ENCODE data around the gene IL17RB. TPM values are rescaled to one million over a fixed set of nuclear protein-coding genes. Genes with fewer than 3 reads are reported as not detected.

Gene IL17RB
- total RNA-seq, 1 donor from 2014 or later: not detected

GRCh38 chr3:53809764-53810400 lies 36.5 kb upstream of the IL17RB start:
- Histone ChIP-seq H3K27ac (no peak overlapping the region), H3K4me1 (peaks cover 8 to 11% of the 10 kb centered on the region in 2 donors), H3K4me3 (no peak overlapping the region), H3K36me3 (no peaks in the 10 kb centered on the region), H3K27me3 (no peaks in the 10 kb centered on the region), H3K9me3 (no peaks in the 10 kb centered on the region)
- DNase-seq (ENCODE audit: low spot score in 2 of 2): no peak
- no peak for TF ChIP-seq CTCF (IDR thresholded peaks at IDR 0.05)
- intact Hi-C loops (cut with DNase I): no loop called here

GRCh38 chr3:53811143-53811927 lies 35.0 kb upstream of the IL17RB start:
- intact Hi-C loops (cut with DNase I): no loop called here
- H3K4me3 ChIP-seq: no peak overlapping the region
- no peak for TF ChIP-seq CTCF (IDR thresholded peaks at IDR 0.05)
- peaks cover 4 to 5% of the 10 kb centered on the region in 2 donors for H3K4me1 ChIP-seq
- no peaks in the 10 kb centered on the region for H3K9me3 ChIP-seq
- no peaks in the 10 kb centered on the region for H3K27me3 ChIP-seq
- peak in 1 of 2 donors; percentile 54 for DNase-seq (ENCODE audit: low spot score in 2 of 2)
- no peaks in the 10 kb centered on the region for H3K36me3 ChIP-seq
- no peak overlapping the region for H3K27ac ChIP-seq

GRCh38 chr3:53812434-53812833 lies 33.9 kb upstream of the IL17RB start:
- no peaks in the 10 kb centered on the region for H3K27me3 ChIP-seq
- H3K4me1 ChIP-seq: no peaks in the 10 kb centered on the region
- intact Hi-C loops (cut with DNase I): no loop called here
- H3K27ac ChIP-seq: no peak overlapping the region
- TF ChIP-seq CTCF (IDR thresholded peaks at IDR 0.05): no peak
- no peaks in the 10 kb centered on the region for H3K9me3 ChIP-seq
- no peak overlapping the region for H3K4me3 ChIP-seq
- DNase-seq (ENCODE audit: low spot score in 2 of 2): no peak
- no peaks in the 10 kb centered on the region for H3K36me3 ChIP-seq

- no peak for TF ChIP-seq CTCF (IDR thresholded peaks at IDR 0.05)
- H3K4me1 ChIP-seq: no peaks in the 10 kb centered on the region
- no peaks in the 10 kb centered on the region for H3K27me3 ChIP-seq
- no peaks in the 10 kb centered on the region for H3K9me3 ChIP-seq
- H3K27ac ChIP-seq: no peak overlapping the region
- no peaks in the 10 kb centered on the region for H3K36me3 ChIP-seq
- DNase-seq (ENCODE audit: low spot score in 2 of 2): no peak
- intact Hi-C loops (cut with DNase I): no loop called here
- no peak overlapping the region for H3K4me3 ChIP-seq
These were observed 33.1 kb upstream of the IL17RB start for GRCh38 chr3:53813229-53813628.

GRCh38 chr3:53813876-53814275 lies 32.5 kb upstream of the IL17RB start:
- DNase-seq (ENCODE audit: low spot score in 2 of 2): no peak
- no peak for TF ChIP-seq CTCF (IDR thresholded peaks at IDR 0.05)
- Histone ChIP-seq H3K27me3 (no peaks in the 10 kb centered on the region), H3K36me3 (no peaks in the 10 kb centered on the region), H3K9me3 (no peaks in the 10 kb centered on the region), H3K4me3 (no peak overlapping the region), H3K4me1 (no peaks in the 10 kb centered on the region), H3K27ac (no peak overlapping the region)
- intact Hi-C loops (cut with DNase I): no loop called here
